ENCODE data around the gene IP6K2. TPM values are rescaled to one million over a fixed set of nuclear protein-coding genes. Genes with fewer than 3 reads are reported as not detected.

IP6K2 gene
- total and polyA plus RNA-seq, 10 of the 15 experiments (the other 5 are each of a cell fraction or from before 2014, with no cell fraction given): 25.8 to 95.9 (median 69.0) TPM

DNA sequence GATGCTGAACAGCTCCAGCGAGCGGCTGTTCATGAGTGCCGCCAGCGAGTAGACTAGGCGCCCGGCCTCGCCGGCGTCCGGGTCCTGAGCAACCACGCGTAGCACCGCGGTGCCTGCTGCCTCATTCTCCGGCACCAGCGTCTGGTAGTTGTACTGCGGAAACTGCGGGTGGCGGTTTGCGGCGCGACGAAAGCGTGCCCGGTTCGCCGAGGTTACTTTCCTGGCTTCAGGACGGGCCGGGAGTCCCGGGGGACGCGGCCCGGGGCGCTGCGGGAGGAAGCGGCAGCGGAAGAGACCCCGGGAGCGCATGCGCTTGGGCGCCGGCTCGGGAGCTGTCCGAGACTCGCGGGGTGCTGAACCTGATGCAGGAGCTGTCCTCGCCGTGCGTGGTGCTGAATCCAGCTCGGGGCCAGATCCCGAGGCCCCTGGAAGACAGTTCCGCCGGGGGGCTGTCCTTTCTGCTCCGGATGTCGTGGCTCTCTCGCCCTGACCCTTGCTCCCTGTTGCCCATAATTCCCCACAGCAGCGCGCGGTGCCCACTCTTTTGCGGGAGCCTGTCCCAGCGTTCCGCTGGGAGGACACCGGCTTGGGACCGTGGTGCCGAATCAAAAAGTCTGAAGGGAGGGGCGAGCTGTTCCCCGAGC lies 55.4 kb downstream of the IP6K2 start (continued):
- TF ChIP-seq REST (IDR thresholded peaks at IDR 0.05; ENCODE audit: low read depth, low read length) (peak; percentile 100), FOXM1 (IDR thresholded peaks at IDR 0.05; ENCODE audit: low read depth, low read length) (no peak), POU2F2 (IDR thresholded peaks at IDR 0.05; ENCODE audit: borderline replicate concordance, low read depth, low read length) (no peak), SREBF2 (IDR thresholded peaks at IDR 0.05; ENCODE audit: low read length) (no peak), POLR2AphosphoS2 (IDR thresholded peaks at IDR 0.05; ENCODE audit: low read depth, low read length) (no peak), NBN (IDR thresholded peaks at IDR 0.05) (0 out of 2 replicates have a peak, but pooled peaks have one; percentile 26), TBL1XR1 (IDR thresholded peaks at IDR 0.05; ENCODE audit: low read depth, low read length) (no peak), MEF2A (IDR thresholded peaks at IDR 0.05; ENCODE audit: insufficient read depth, low read depth, low read length) (no peak), ATF7 (IDR thresholded peaks at IDR 0.05; ENCODE audit: low read depth) (no peak), KLF5 (IDR thresholded peaks at IDR 0.05; ENCODE audit: partially characterized antibody) (no peak), HCFC1 (IDR thresholded peaks at IDR 0.05; ENCODE audit: low read length) (0 out of 2 replicates have a peak, but pooled peaks have one; percentile 11), ZNF384 (IDR thresholded peaks at IDR 0.05; ENCODE audit: borderline replicate concordance, low read depth, low read length) (no peak), MTA3 (IDR thresholded peaks at IDR 0.05; ENCODE audit: borderline replicate concordance, low read length) (no peak), STAT1 (conservative IDR thresholded peaks at IDR 0.05) (no peak), ZBTB4 (CRISPR knock-in tag; IDR thresholded peaks at IDR 0.05) (no peak), BCL11A (IDR thresholded peaks at IDR 0.05; ENCODE audit: low read depth, low read length) (no peak), ZSCAN29 (IDR thresholded peaks at IDR 0.05) (no peak)
- TF ChIP-seq, protein P1, sequence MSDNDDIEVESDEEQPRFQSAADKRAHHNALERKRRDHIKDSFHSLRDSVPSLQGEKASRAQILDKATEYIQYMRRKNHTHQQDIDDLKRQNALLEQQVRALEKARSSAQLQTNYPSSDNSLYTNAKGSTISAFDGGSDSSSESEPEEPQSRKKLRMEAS (IDR thresholded peaks at IDR 0.05; ENCODE audit: low read depth, low read length): peak; percentile 86; the same call in 1 of the 2 replicates
- TF ChIP-seq, protein P2, sequence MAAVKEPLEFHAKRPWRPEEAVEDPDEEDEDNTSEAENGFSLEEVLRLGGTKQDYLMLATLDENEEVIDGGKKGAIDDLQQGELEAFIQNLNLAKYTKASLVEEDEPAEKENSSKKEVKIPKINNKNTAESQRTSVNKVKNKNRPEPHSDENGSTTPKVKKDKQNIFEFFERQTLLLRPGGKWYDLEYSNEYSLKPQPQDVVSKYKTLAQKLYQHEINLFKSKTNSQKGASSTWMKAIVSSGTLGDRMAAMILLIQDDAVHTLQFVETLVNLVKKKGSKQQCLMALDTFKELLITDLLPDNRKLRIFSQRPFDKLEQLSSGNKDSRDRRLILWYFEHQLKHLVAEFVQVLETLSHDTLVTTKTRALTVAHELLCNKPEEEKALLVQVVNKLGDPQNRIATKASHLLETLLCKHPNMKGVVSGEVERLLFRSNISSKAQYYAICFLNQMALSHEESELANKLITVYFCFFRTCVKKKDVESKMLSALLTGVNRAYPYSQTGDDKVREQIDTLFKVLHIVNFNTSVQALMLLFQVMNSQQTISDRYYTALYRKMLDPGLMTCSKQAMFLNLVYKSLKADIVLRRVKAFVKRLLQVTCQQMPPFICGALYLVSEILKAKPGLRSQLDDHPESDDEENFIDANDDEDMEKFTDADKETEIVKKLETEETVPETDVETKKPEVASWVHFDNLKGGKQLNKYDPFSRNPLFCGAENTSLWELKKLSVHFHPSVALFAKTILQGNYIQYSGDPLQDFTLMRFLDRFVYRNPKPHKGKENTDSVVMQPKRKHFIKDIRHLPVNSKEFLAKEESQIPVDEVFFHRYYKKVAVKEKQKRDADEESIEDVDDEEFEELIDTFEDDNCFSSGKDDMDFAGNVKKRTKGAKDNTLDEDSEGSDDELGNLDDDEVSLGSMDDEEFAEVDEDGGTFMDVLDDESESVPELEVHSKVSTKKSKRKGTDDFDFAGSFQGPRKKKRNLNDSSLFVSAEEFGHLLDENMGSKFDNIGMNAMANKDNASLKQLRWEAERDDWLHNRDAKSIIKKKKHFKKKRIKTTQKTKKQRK (IDR thresholded peaks at IDR 0.05; ENCODE audit: low read depth, low read length): no peak

All from GM12878 (cell line).